GM19463 (cell line): Measurements from ENCODE around the gene ZBTB37.
A peak's percentile ranks its signal among the peaks of the same experiment; 100 is the strongest.
"Not testable (repeated sequence)": the region's sequence is repeated elsewhere in the genome, so short reads cannot be mapped to it uniquely, and the experiment has no call there.

ENCODE experiments used
- ATAC-seq: cut with Tn5 transposase; IDR thresholded peaks from one replicate; pipeline ENCODE4 v1.9.1; 2021; ENCODE audit warnings: mild to moderate bottlenecking, moderate library complexity; ENCODE audit not compliant: unreplicated experiment

The ZBTB37 gene

DNA sequence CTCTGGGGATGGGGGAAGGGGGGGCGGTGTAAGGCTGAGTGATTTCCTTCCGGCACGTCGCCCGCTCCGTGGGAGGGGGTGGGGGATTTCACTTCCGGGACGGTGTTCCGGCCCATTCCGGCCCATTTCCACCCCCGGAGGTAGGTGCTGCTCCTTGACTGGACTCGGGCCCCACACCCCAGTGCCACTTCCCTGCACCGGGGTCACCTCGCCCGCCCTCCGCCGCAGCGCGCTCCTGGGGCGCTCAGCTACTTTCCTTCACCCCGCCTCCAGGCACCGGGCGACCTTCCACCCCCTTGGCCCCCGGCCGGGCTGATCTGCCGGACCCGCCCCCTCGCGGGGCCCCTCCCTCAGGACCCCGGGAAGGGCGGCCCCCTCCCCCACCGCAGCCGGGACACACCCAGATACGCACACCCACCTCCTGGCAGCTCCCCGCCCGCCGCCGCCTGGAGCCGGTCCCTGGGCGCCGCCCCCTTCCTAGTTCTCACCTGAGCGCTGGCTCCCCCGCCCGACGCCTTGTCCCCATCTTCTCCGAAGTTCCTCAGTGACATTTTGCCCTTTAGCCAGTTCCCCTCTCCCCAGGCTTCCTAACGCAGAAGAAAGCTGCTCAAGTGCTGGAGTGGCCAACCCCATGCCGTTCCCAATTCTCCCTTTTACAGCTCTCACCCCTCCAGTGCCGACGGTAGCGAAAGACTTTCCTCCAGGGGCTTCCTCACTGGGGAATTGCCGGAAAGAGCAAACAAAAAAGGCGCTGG is at the start of gene ZBTB37:
Gene ZBTB37, plus strand, starts transcription at position 115 of the 755 bp plus-strand sequence. CDS start 1,846 bp downstream, outside the sequence.
- peak; percentile 65 for ATAC-seq

- ATAC-seq = no peak
Measured at GRCh38 chr1:173818459-173818858, 49.7 kb upstream of the ZBTB37 start.

- no peak for ATAC-seq
Measured at GRCh38 chr1:173821680-173822079, 46.5 kb upstream of the ZBTB37 start.

DNA sequence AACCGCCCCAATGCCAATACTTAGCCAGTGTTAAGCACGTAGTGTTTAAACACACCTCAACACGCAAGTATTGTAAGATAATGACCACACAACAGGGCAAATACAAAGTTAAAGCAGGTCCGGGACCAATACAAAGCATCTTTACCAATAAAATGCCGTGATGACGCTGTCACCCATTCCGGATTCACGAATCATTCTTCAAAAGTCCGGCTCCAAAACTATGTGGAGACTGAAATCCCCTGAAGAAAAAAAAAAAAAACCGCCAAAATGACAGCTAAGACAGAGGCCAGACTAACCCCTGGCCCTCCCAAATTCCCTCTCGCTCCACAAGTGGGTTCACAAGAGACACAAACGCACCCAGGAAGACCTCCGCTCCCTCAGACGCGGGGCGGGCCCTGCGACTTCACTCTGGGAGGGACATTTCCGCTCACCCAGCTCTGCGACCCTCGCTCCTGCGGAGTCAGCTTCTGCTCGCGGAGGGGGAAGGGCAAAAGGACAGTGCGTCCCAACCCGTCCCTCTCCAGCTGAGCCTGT is 44.3 kb upstream of the ZBTB37 start:
- ATAC-seq = peak; percentile 30

DNA sequence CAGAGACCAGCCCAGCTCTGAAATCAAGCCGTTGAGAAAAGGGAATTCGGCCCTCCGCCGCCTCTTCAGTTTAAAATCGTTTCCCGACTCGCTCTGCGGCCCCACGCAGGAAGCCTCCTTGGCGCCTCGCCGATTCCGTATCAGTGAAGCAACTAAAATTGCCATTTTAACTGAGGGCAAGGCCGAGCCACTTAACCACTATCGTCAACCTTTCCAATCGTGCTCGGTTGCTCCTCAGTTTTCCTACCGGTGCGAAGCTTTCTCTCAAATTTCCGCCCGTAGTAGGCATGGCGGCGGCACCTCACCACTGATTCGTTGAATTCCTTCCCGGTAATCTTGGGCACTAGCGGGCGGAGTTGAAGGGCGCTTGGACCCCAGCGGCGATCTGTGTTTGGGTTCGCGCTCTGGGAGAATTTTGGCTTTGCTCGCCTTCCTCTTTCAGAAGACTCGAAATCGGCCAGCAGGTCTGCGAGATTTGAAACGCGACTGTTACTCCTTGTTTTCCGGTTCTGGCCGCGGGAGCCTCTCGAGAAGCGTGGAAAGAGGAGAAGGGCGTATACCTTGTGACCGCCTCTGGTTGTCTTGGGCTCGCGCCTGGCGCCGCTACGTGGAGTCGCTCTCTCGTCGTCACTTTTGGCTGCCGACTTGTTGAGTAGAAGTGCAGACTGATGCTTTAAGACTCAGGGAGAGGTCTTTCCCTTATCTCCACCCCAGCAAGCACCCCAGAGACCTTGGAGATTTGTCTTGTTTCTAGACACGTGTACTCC is 43.7 kb upstream of the ZBTB37 start, which contains the start of the genes CENPL and DARS2:
Gene CENPL, minus strand, starts transcription at position 569 of the 767 bp plus-strand sequence. CDS start 13,584 bp downstream, outside the sequence.
Gene DARS2, plus strand, starts transcription at position 359 of the 767 bp plus-strand sequence. CDS start 557 bp downstream, outside the sequence.
- ATAC-seq = peak; percentile 78

DNA sequence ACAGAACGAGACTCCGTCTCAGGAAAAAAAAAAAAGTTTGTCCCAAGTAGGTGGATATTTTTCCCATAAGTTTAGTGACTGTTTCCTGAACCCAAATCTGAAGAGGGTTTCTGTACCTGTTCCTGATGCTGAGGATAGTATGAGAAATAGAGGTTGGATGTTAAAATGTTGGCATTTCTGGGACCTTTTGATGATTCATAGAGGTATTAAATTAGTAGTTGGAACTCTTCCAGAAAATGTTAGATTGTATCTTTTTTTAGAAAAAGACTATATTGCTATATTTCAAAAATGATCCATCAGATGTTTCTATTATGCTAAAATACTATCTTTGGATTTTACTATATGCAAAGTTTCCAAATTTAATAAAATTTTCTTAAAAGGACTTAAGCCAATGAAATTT is 40.6 kb upstream of the ZBTB37 start:
- no peak for ATAC-seq

GRCh38 chr1:173832748-173833147 is 35.4 kb upstream of the ZBTB37 start:
- ATAC-seq = no peak

DNA sequence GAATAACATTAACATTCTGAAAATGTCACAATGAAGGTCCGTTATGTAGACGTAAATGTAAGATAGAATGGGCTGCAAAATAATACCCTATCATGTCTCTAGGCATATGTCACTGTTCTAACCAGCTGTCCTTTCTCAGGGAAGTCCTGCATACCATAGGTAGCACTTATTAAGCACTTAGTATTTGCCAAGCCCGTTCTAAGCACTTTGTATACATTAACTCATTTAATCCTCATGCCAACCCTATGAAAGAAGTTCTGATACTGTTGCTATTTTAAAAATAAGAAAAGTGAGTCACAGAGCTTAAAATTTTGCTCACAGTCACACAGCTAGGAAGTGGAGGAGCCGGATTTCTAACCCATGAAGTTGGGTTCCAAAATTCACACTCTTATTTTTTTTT is 16.1 kb upstream of the ZBTB37 start:
- no peak for ATAC-seq

DNA sequence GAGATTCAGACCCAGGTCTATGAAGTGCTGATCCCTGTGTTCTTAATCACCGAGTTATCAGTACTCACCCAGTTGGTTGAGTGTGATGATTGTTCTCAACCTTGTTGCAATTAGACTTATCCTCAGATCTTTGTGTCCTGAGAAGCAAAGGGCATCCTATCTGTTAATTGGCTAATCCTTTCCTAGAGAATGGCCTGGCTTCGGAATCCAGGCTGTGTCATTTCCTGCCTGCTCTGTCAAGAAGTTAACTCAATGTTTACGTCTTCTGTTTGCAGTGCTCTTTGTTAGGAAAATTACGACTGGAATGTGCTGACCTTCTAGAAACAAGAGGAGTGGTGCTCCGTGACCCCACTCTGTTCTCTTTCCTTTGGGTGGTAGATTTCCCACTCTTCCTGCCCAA is 15.1 kb upstream of the ZBTB37 start:
- no peak for ATAC-seq

GRCh38 chr1:173856014-173856413 is 12.2 kb upstream of the ZBTB37 start:
- no peak for ATAC-seq

DNA sequence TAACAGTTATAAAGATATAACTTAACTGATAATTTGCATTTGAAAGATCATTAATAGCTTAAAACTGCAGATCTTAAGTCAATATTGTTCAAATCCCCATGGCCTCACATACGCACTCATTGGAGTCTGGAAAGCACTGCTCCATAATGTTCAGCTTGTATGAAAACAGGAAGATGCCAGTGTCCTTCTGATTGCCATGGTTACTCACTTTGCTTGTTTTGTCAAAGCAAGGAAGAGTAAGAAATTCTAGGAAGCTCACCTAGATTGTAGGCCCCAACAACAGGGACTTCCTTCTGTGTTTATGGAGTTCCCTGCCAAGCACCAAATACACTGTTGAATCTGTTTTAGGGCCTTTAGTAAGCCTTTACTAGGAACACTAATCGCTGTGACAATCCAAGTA is 11.3 kb upstream of the ZBTB37 start:
- ATAC-seq = no peak

GRCh38 chr1:173857363-173857917 is 10.7 kb upstream of the ZBTB37 start:
- no peak for ATAC-seq

DNA sequence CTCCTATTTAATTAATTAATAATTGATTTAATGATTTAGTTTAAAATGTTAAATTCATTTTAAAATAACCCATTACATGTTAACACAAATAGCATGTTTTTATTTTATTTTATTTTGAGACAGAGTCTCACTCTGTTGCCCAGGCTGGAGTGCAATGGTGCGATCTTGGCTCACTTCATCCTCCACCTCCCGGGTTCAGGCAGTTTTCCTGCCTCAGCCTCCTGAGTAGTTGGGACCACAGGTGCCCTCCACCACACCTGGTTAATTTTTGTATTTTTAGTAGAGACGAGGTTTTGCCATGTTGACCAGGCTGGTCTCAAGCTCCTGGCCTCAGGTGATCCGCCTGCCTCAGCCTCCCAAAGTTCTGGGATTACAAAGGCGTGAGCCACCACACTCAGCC is 8.6 kb upstream of the ZBTB37 start:
- not testable (repeated sequence) for ATAC-seq

DNA sequence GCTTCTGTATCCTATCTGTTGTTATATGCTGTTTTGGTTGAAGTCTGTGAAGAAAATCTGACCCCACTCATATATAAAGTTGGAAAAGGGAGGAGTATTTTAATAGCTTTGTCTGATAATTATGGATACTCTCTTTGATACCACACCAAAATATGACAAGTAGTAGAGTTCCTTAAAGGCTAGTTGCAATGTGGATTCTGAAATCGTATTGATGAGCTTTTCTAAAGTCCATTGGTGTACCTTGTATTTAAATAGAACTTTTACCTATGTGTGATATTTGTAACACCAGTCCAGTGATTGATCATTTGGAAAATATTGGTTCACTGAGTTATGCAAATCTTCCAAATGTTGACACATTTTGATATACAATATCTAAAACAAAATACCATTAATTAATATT is 8.1 kb upstream of the ZBTB37 start:
- ATAC-seq = no peak

DNA sequence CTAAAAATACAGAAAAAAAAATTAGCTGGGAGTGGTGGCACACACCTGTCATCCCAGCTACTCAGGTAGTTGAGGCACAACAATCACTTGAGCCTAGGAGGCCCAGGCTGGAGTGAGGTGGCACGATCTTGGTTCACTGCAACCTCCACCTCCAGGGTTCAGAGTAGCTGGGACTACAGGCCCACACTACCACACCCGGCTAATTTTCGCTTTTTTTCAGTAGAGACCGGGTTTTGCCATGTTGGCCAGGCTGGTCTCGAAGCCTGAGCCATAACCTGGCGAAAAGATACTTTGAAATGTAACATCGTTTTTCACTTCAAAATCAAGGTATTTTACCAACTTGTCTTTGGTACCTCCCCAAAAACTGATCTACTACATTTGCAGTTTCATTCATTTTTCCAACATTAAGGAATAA is 6.4 kb upstream of the ZBTB37 start:
- no peak for ATAC-seq

- not testable (repeated sequence) for ATAC-seq
Measured at GRCh38 chr1:173862146-173862768, 5.9 kb upstream of the ZBTB37 start.

DNA sequence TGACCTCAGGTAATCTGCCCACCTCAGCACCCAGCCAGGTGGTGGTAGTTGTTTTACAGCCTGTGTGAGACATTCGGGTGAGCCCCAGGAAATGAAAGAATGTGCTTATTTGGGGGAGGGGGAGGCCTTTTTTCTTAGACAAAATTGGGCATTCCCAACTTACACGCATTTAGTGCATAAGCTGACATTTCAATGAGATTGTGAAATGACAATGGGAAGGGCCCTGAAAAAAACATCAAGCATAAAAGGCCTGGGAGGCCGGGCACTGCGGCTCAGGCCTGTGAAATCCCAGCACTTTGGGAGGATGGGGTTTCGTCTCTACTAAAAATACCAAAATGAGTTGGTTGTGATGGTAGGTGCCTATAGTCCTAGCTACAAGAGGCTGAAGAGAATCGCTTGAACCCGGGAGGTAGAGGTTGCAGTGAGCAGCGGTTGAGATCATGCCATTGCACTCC is 5.4 kb upstream of the ZBTB37 start:
- no peak for ATAC-seq

DNA sequence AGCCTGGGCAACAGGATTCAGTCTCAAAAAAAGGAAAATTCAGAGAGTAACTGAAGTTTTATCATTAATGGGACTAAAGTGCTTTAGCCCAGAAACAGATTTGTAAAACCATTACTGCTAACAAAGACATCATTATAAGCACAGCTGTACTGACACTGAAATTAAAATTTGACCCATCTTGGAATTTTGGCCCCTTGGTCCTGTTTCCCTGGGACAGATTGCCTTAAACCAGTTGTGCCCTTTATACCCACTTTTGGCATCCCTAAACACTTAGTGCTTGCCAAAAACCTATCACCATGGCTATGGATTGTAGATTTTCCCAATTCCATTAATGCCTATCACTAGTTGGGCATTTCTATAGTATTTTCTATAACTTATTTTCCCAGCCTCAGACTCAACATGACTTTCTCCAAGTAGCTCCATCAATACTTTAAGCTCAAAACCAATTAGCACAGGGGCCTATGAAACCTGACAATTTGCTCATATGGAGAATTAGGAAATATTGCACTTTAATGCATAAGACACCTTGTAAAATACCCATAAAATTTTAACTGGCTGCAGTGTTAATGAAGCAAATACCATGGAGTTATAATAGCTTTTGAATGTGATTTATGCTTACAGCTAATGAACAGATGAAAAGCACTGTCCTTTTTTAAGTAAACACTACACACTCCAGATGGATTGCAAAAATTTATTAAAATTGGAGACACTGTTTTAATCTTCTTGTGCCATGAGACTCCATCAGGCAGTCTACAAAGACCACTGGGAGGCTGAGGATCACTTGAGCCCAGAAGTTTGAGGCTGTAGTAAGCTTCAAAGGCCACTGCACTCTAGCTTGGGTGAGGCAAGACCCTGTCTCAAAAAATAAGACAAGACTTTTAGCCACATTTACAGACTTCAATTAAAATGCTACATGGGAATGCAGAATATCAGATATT is 4.7 kb upstream of the ZBTB37 start:
- no peak for ATAC-seq

DNA sequence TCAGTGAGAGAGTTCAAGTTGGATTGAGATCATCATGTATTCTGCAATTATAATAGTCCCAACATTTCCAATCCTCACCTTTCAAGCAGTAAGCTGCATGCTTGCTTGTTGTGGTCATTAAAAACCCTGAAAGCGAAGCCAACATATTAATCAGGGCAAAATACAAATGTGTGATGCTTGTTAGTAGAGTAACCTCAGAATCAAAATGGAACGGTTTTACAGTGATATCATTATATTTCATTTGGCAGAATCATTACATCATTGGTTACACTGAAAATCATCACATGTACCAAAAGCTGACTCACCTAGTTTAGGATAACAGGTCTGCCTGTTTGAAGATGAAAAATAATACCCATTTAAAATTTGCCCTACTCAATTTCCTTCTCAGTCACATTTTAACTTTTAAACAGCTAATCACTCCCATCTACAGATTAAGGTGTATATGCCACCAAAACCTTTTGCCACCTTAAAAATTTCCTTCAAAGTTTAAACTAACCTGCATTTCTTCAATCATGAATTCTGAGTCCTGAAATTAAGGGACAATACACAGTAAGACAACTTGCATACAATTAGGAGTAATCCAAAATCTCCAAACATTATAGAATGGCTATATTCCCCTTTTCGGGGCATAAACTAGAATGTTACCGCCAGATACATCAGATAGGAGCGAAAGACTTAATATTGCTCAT is 3.9 kb upstream of the ZBTB37 start:
- ATAC-seq = no peak
